Loucy (cell line): ENCODE measurements around the gene KDM6B.

Experiments
- EZH2phosphoT487 ChIP-seq: fragments of 200-600 bp; IDR thresholded peaks from 2 replicates; pipeline ENCODE4 v1.6.1; 2018; ENCODE audit warnings: antibody characterized with exemption, mild to moderate bottlenecking, moderate library complexity, borderline replicate concordance
- TF ChIP-seq, protein P1 (sequence below): fragments of 200-600 bp; sonication (generic); conservative IDR thresholded peaks from 2 replicates; pipeline ENCODE4 v1.5.1; 2014; ENCODE audit warnings: mild to moderate bottlenecking, antibody characterized with exemption, low read length

DNA sequence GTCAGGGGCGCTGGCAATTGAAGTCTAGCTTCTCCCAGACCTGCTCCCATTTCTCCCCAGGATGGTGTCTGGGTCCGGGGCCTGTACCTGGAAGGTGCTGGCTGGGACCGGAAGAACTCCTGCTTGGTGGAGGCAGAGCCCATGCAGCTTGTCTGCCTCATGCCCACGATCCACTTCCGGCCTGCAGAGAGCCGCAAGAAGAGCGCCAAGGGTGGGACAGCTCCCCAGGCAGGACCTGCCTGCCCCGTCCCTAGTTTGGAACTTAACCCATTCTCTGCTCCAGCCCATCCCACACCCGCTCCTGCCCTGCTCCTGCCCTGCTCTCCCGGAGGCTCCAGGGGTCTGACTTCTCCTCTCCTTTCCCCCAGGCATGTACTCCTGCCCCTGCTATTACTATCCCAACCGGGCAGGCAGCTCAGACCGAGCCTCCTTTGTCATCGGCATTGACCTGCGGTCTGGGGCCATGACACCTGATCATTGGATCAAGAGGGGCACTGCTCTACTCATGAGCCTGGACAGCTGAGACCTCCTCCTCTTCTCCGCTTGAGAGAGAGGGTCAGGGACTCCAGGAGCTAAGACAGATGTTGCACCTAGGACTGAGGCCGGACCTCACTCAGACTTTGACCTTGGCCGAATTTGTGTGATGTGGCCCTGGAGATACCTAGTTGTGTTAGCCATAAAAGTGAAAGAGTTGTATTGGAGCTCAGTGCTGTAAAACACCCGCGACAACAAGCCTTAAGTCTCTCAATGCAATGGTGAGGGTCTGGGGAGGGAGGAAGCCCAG, 814 bp upstream of the KDM6B start:
- TF ChIP-seq, protein P1, sequence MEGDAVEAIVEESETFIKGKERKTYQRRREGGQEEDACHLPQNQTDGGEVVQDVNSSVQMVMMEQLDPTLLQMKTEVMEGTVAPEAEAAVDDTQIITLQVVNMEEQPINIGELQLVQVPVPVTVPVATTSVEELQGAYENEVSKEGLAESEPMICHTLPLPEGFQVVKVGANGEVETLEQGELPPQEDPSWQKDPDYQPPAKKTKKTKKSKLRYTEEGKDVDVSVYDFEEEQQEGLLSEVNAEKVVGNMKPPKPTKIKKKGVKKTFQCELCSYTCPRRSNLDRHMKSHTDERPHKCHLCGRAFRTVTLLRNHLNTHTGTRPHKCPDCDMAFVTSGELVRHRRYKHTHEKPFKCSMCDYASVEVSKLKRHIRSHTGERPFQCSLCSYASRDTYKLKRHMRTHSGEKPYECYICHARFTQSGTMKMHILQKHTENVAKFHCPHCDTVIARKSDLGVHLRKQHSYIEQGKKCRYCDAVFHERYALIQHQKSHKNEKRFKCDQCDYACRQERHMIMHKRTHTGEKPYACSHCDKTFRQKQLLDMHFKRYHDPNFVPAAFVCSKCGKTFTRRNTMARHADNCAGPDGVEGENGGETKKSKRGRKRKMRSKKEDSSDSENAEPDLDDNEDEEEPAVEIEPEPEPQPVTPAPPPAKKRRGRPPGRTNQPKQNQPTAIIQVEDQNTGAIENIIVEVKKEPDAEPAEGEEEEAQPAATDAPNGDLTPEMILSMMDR: no peak
- TF ChIP-seq EZH2phosphoT487: no peak
